ENCODE data around the gene DNAH17.

Gene DNAH17, protein sequence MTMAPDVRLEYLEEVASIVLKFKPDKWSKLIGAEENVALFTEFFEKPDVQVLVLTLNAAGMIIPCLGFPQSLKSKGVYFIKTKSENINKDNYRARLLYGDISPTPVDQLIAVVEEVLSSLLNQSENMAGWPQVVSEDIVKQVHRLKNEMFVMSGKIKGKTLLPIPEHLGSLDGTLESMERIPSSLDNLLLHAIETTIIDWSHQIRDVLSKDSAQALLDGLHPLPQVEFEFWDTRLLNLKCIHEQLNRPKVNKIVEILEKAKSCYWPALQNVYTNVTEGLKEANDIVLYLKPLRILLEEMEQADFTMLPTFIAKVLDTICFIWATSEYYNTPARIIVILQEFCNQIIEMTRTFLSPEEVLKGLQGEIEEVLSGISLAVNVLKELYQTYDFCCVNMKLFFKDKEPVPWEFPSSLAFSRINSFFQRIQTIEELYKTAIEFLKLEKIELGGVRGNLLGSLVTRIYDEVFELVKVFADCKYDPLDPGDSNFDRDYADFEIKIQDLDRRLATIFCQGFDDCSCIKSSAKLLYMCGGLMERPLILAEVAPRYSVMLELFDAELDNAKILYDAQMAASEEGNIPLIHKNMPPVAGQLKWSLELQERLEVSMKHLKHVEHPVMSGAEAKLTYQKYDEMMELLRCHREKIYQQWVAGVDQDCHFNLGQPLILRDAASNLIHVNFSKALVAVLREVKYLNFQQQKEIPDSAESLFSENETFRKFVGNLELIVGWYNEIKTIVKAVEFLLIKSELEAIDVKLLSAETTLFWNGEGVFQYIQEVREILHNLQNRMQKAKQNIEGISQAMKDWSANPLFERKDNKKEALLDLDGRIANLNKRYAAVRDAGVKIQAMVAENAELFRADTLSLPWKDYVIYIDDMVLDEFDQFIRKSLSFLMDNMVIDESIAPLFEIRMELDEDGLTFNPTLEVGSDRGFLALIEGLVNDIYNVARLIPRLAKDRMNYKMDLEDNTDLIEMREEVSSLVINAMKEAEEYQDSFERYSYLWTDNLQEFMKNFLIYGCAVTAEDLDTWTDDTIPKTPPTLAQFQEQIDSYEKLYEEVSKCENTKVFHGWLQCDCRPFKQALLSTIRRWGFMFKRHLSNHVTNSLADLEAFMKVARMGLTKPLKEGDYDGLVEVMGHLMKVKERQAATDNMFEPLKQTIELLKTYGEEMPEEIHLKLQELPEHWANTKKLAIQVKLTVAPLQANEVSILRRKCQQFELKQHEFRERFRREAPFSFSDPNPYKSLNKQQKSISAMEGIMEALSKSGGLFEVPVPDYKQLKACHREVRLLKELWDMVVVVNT (N-terminal part only)

GRCh38 chr17:78577296-78577695 is at the start of gene DNAH17:
Gene DNAH17, minus strand, starts transcription at chr17:78577396. Its CDS starts 2,339 bp downstream, at chr17:78575057.
- DNase-seq = no peak

DNA sequence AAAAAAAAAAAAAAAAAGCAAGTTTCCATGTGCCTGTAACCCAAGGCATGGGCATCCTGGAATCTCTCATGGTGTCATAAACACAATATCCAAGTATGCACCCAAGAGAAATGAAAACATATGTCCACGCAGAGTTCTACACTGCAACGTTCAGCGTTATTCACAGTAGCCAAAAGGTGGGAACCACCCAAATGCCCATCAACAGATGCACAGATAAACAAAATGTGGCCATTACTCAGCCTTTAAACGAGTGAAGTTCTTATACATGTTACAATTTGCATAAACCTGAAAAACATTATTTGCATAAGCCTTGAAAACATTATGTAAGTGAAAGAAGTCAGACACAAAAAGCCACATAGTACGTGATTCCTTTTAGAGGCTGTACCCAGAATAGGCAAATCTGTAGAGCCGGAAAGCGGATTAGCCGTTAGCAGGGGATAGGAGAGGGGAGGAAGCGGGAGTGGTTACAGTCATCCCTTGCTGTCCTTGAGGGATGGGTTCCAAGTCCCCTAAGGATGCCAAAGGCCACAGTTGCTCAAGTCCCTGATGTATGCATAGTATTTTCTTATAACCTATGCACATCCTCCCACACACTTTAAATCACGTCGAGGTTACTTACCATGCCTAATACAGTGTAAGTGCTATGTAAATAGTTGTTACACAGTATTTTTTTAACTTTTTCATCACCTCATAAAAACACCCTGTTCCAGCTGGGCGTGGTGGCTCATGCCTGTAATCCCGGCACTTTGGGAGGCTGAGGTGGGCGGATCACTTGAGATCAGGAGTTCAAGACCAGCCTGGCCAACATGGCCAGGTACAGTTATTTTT is 47.3 kb upstream of the DNAH17 start:
- no peak for DNase-seq

DNA sequence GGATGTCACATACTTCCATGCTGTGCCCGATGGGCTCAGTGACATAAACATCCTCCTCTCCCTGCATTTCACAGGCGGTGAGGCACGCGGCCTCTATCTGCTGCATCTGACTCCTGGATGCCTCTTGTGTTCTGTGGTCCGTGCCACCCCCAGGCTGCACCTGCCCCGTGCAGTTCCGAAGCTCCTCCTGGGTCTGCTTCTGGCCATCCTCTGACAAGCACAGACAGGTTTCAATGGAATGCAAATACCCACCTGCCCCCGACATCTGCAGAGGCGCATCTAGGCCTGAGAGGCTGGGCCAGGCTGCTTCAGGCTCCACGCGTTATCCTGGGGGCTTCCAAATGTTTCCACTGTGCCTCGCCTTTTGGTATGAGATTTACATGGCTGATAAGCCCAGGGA is 46.3 kb upstream of the DNAH17 start:
- no peak for DNase-seq

DNA sequence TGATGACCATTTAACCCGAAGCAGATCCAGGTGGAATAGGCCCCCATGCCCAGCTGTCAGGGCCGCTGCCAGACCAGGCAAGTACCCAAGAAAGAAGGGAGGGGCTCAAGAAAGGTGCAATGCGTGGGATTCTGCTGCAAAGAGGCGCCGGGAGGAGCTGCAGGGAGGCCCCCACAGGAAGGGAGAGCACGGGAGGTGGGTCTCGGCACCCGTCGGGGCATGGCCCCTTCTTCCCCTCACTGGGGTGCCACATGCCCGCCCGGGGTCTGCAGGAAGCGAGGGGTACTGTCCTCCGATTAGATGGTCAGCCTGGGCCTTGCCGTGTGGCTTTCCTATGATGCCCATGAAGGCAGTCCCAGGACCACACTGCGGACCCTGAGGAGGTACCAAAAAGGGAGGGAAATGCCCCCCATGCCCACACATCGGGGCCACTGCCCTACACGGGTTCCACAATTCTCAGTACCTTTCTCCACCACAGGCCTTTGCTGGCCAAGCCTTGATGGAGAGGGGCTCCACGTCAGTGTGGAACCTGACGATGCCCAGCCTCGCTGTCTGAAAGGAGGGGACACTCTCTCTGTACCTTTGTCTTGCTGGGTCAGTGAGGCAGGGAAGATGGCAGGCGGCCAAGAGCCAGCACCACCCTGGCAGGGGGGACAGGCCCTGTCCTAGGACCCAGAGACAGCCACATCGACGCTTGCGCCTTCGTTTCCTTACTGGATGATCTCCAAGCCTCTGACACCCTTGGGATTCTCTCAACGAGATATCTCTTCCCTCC is 45.5 kb upstream of the DNAH17 start:
- no peak for DNase-seq

GRCh38 chr17:78621720-78622490 is 44.7 kb upstream of the DNAH17 start:
- no peak for DNase-seq

- no peak for DNase-seq
Measured at GRCh38 chr17:78620099-78620498, 42.9 kb upstream of the DNAH17 start.

DNA sequence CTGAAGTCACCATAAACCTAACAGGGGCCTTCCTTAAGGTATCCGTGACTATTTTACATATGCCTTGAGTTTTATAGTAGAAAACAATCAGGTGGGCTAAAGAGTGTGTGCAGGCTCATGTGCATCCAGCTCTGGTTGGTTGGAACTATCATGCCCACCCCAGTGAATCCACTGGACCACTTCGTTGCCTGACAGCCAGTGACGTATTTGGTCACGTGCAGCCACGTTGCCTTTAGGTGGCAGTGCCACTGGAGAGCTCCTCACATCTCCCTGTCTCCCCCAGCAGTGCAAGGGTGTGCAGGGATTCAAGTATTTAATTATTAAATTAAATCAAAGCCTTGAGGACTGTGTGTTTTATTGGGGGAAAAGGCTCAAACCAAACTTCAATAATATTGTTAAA is 42.1 kb upstream of the DNAH17 start:
- no peak for DNase-seq

- no peak for DNase-seq
Measured at GRCh38 chr17:78618264-78619066, 41.3 kb upstream of the DNAH17 start.

DNA sequence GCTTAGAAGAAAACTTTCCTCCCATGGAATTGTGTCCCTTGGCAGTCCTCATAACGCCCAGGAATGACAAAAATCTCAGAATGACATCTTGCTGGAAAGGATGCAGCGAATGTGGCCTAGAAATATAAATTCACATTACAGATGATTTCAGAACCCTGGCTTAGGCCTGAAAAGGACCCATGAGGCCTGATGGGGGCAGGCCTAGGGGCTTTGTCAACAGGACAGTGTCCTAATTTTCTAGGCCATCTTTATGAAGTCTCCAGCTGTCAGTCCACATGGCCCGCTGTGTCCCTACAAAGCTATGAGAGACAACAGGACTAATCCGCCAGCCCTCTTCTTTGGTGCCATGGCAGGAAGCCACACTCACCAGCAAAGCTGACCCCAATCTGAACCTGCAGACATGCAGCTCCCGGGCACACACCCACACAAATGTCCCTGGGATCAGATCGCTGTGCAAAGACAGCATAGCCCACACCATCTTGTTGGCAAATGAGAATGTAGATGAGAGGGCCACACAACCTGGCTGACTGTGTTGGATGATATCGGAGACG is 40.4 kb upstream of the DNAH17 start:
- no peak for DNase-seq

DNA sequence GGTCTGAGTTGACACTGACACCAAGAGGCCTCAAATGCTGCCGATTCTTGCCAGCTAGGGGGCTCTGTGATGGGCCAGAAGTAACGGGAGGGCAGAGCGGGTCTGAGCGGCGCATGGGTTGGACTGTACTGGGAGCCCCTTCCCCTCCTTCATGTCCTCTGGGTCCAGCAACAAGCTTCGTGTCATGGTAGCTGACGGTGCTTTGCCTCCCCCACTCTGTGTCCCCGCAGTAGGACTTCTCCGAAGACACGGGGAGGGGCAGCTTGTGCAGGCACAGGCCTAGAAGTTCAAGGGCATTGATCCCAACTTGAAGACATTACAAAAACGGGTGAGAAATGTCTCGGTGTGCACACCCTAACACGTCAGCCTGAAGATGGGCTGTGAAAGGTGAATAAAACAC is 39.8 kb upstream of the DNAH17 start:
- DNase-seq = no peak

- DNase-seq = no peak
Measured at GRCh38 chr17:78615631-78616030, 38.4 kb upstream of the DNAH17 start.

- no peak for DNase-seq
Measured at GRCh38 chr17:78613416-78613815, 36.2 kb upstream of the DNAH17 start.

- DNase-seq = no peak
Measured at GRCh38 chr17:78611607-78612006, 34.4 kb upstream of the DNAH17 start.

- DNase-seq = no peak
Measured at GRCh38 chr17:78610951-78611511, 33.8 kb upstream of the DNAH17 start.

DNA sequence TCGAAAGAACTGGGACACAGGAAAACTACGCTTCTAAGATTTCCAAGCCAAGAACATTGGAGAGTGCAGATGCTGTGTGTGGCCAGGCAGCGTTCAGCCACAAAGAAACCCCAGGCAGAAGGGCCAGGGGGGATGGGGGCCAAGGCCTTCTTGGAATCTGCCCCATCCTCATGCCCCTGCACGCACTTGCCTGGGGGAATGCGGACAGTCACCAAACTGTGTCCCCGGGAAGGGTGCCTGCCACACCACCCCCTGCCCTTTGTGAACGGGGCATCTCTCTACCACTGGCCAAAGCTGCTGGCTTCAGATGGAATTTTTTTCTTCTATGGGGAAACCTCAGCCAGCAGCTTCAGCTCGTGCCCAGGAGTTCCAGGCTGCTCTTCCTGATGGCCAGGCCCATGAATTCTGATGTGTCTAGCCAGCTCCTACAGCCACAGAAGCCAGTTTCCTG is 32.0 kb upstream of the DNAH17 start:
- no peak for DNase-seq

DNA sequence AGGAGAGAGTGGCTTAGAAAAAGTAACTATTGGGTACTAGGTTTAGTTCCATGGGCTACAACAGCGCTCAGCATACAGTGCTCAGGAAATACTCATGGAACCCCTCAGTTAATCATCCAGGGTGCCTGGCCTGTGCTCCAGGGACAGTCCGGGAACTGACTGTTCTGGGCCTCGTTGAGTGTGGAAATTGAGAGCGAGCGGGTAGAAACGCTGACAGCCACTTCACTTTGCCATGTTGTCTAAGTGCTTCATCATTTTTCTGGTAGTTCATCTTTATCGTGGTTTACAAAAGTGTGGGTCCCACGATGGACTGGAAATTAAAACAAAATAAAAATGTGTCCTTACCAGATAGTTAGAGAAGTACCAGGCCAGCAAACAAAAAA is 31.6 kb upstream of the DNAH17 start:
- no peak for DNase-seq

- DNase-seq = no peak
Measured at GRCh38 chr17:78608122-78608803, 31.1 kb upstream of the DNAH17 start.

DNA sequence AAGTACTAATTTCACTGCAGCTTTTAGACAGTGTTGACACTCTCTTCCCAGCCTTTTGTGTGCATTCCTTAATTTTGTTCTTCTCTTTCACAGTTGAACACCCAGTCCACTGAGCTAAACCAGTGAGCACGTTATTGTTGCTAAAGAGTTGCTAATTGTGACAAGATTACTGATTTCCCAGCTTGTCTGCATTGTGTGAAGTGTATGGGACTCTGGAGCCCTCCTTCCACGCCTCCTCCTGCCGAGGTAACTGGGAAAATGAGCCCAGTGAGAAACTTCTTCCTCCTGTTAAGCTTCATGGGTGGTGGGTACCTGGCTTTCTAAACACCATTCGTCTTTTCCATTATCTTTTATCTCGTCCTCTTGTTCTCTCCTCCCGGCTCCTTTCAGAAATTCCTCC is 29.8 kb upstream of the DNAH17 start:
- DNase-seq = no peak
